HEK293 (cell line): ENCODE data around the gene DYNLRB1.
A peak's percentile ranks its signal among the peaks of the same experiment; 100 is the strongest.

Source experiments
- CTCF ChIA-PET: fragments of 350-600 bp; formaldehyde crosslinking; extraction: SDS; loops from one replicate; lab custom pipeline; 2021; ENCODE audit warnings: antibody characterized with exemption; lab: Yijun Ruan, JAX
- POLR2A ChIA-PET: fragments of 300-600 bp; formaldehyde crosslinking; extraction: SDS; loops from one replicate; lab custom pipeline; 2020; ENCODE audit warnings: antibody characterized with exemption, inconsistent platforms; lab: Yijun Ruan, JAX
- H3K27ac ChIP-seq: fragments of 200-500 bp; sonication (Bioruptor generic); 2 replicates; pipeline ENCODE4 v1.5.1; 2014; ENCODE audit warnings: low read depth, low read length, control low read depth, inconsistent platforms; ENCODE audit errors: extremely low read depth
- H3K36me3 ChIP-seq, 2 experiments: fragments of 200-500 bp in 1 of 2; sonication (Bioruptor generic) in 1 of 2; 1 replicate in 1 of 2; 2 replicates in 1 of 2; pipeline ENCODE4 v1.5.1; 2014 to 2017; ENCODE audit warnings: inconsistent platforms in 2 of 2, low read length in 2 of 2; ENCODE audit not compliant: control insufficient read depth in 2 of 2, insufficient read depth in 1 of 2
- H3K4me1 ChIP-seq: fragments of 200-500 bp; sonication (Bioruptor generic); 2 replicates; pipeline ENCODE4 v1.5.1; 2014; ENCODE audit warnings: mild to moderate bottlenecking, low read length, inconsistent platforms; ENCODE audit not compliant: control insufficient read depth, insufficient read depth
- H3K4me3 ChIP-seq: 2 replicates; pipeline ENCODE4 v1.5.1; 2011; ENCODE audit warnings: low read depth, mild to moderate bottlenecking, control low read depth, low read length, moderate library complexity
- H3K9me3 ChIP-seq: fragments of 200-500 bp; sonication (Bioruptor generic); 2 replicates; pipeline ENCODE4 v1.5.1; 2014; ENCODE audit warnings: low read depth, low read length, inconsistent platforms; ENCODE audit not compliant: control insufficient read depth, insufficient read depth
- GLIS2 ChIP-seq: fragments of 450-650 bp; formaldehyde crosslinking; IDR thresholded peaks from 2 replicates; pipeline ENCODE4 v1.5.1; 2016; ENCODE audit warnings: missing biosample characterization, missing genetic modification characterization
- IKZF3 ChIP-seq: fragments of 450-650 bp; IDR thresholded peaks from 2 replicates; pipeline ENCODE4 v1.5.0; 2018; ENCODE audit warnings: missing biosample characterization, mild to moderate bottlenecking, missing genetic modification characterization, moderate library complexity
- KLF1 ChIP-seq: fragments of 450-650 bp; formaldehyde crosslinking; IDR thresholded peaks from 2 replicates; pipeline ENCODE4 v1.5.1; 2016; ENCODE audit warnings: missing biosample characterization, missing genetic modification characterization
- KLF8 ChIP-seq: fragments of 450-650 bp; formaldehyde crosslinking; IDR thresholded peaks from 2 replicates; pipeline ENCODE4 v1.5.1; 2016; ENCODE audit warnings: missing biosample characterization, missing genetic modification characterization
- OSR2 ChIP-seq: fragments of 450-650 bp; formaldehyde crosslinking; IDR thresholded peaks from 2 replicates; pipeline ENCODE4 v1.5.1; 2016; ENCODE audit warnings: missing biosample characterization, missing genetic modification characterization
- SP3 ChIP-seq: fragments of 450-650 bp; formaldehyde crosslinking; IDR thresholded peaks from 2 replicates; pipeline ENCODE4 v1.5.1; 2016; ENCODE audit warnings: missing biosample characterization, missing genetic modification characterization
- SP7 ChIP-seq: fragments of 450-650 bp; formaldehyde crosslinking; IDR thresholded peaks from 2 replicates; pipeline ENCODE4 v1.5.1; 2016; ENCODE audit warnings: missing biosample characterization, missing genetic modification characterization
- TRIM28 ChIP-seq: IDR thresholded peaks from 2 replicates; pipeline ENCODE4 v1.6.1; 2011; ENCODE audit warnings: low read length, control low read depth, borderline replicate concordance
- YY1 ChIP-seq: fragments of 450-650 bp; formaldehyde crosslinking; IDR thresholded peaks from 2 replicates; pipeline ENCODE4 v1.5.1; 2018; ENCODE audit warnings: missing biosample characterization, missing genetic modification characterization
- ZBTB17 ChIP-seq: fragments of 450-650 bp; formaldehyde crosslinking; IDR thresholded peaks from 2 replicates; pipeline ENCODE4 v1.5.1; 2016; ENCODE audit warnings: missing biosample characterization, missing genetic modification characterization
- ZBTB20 ChIP-seq: fragments of 450-650 bp; formaldehyde crosslinking; IDR thresholded peaks from 2 replicates; pipeline ENCODE4 v1.5.1; 2016; ENCODE audit warnings: missing biosample characterization, missing genetic modification characterization
- ZEB2 ChIP-seq: fragments of 450-650 bp; formaldehyde crosslinking; IDR thresholded peaks from 2 replicates; pipeline ENCODE4 v1.5.1; 2016; ENCODE audit warnings: missing biosample characterization, missing genetic modification characterization
- ZNF155 ChIP-seq: fragments of 450-650 bp; formaldehyde crosslinking; IDR thresholded peaks from 2 replicates; pipeline ENCODE4 v1.5.1; 2016; ENCODE audit warnings: missing biosample characterization, missing genetic modification characterization
- ZNF19 ChIP-seq: fragments of 450-650 bp; formaldehyde crosslinking; IDR thresholded peaks from 2 replicates; pipeline ENCODE4; 2016; ENCODE audit warnings: missing biosample characterization, missing genetic modification characterization, low read depth
- ZNF529 ChIP-seq: fragments of 450-650 bp; formaldehyde crosslinking; IDR thresholded peaks from 2 replicates; pipeline ENCODE4 v1.5.1; 2017; ENCODE audit warnings: missing genetic modification characterization, missing biosample characterization; ENCODE audit not compliant: insufficient replicate concordance
- ZNF596 ChIP-seq: fragments of 450-650 bp; IDR thresholded peaks from 2 replicates; pipeline ENCODE4 v1.5.0; 2018; ENCODE audit warnings: missing biosample characterization, mild to moderate bottlenecking, missing genetic modification characterization, moderate library complexity
- ZNF660 ChIP-seq: fragments of 450-650 bp; IDR thresholded peaks from 2 replicates; pipeline ENCODE4 v1.5.1; 2018; ENCODE audit warnings: missing biosample characterization, mild to moderate bottlenecking, missing genetic modification characterization
- ZNF830 ChIP-seq: fragments of 450-650 bp; IDR thresholded peaks from 2 replicates; pipeline ENCODE4 v1.5.0; 2018; ENCODE audit warnings: missing biosample characterization, missing genetic modification characterization, low read depth, mild to moderate bottlenecking, moderate library complexity
- ZNF837 ChIP-seq: fragments of 450-650 bp; formaldehyde crosslinking; IDR thresholded peaks from 2 replicates; pipeline ENCODE4 v1.5.1; 2016; ENCODE audit warnings: missing biosample characterization, missing genetic modification characterization
- TF ChIP-seq, protein P1 (sequence below): fragments of 450-650 bp; formaldehyde crosslinking; IDR thresholded peaks from 2 replicates; pipeline ENCODE4 v1.5.1; 2016; ENCODE audit warnings: missing biosample characterization, missing genetic modification characterization
- TF ChIP-seq, protein P2 (sequence below): fragments of 450-650 bp; formaldehyde crosslinking; IDR thresholded peaks from 2 replicates; pipeline ENCODE4 v1.5.1; 2016; ENCODE audit warnings: missing biosample characterization, missing genetic modification characterization
- TF ChIP-seq, protein P3 (sequence below): fragments of 450-650 bp; formaldehyde crosslinking; optimal IDR thresholded peaks from 2 replicates; pipeline ENCODE3; 2016; ENCODE audit warnings: missing biosample characterization, mild to moderate bottlenecking, missing genetic modification characterization
- TF ChIP-seq, protein P4 (sequence below): fragments of 450-650 bp; formaldehyde crosslinking; IDR thresholded peaks from 2 replicates; pipeline ENCODE4 v1.5.1; 2016; ENCODE audit warnings: missing biosample characterization, missing genetic modification characterization
- TF ChIP-seq, protein P5 (sequence below): fragments of 450-650 bp; formaldehyde crosslinking; IDR thresholded peaks from 2 replicates; pipeline ENCODE4 v1.5.1; 2017; ENCODE audit warnings: missing biosample characterization, mild to moderate bottlenecking, missing genetic modification characterization, moderate library complexity
- TF ChIP-seq, protein P6 (sequence below): fragments of 450-650 bp; formaldehyde crosslinking; IDR thresholded peaks from 2 replicates; pipeline ENCODE4 v1.5.1; 2016; ENCODE audit warnings: missing biosample characterization, missing genetic modification characterization

The DYNLRB1 gene

DNA sequence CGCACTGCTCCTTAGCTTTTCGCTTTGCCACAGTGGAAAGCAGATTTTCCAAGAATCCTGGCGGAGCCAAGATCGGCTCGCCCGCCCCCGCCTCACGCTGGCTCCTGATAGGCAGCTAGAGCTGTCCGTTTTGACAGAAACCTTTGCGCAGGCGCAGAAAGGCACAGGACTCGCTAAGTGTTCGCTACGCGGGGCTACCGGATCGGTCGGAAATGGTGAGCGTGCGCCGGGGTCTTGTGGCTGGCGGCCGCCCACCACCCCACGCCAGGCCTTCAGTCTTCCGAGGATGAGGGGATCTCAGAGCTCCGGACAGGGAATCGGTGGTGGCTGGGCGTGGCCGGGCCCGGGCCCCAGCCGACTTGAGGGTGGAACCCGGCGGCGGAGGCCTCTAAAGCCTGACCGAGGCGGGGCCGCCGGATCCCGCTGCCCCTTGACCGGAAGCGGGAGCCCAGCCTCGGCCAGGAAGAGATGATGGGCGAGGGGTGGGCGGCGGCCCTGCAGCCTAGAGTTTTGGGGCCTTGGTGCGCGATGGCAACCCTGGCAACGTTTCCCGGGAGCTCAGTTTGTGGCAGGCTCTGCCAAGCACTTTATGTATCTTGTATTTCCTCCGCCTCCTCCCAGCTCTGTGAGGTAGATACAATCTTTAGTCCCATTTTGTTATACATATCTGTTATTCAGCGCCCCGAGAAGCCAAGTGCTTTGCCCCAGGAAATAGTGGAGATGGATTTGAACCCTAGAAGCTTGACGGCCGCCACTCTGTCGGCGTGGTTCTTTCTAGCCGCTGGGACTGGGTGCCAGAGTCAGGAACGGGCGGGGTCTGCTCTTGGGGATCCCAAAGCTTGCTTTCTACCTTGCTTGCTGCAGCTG is at the start of gene DYNLRB1:
DYNLRB1 (plus strand) TSS at position 176 of the 867 bp plus-strand sequence; CDS start at position 213, 37 bp downstream.
- Histone ChIP-seq H3K4me1 (no peaks in the 10 kb centered on the region), H3K27ac (peak within 1 kb of the TSS; percentile 87), H3K9me3 (no peaks in the 10 kb centered on the region), H3K36me3 (peaks cover 0 to 27% of the 10 kb centered on the region in 2 experiments; a peak in 2 of 3 replicates), H3K4me3 (peak within 1 kb of the TSS; percentile 80)
- ChIA-PET CTCF (interaction anchor here (0.7 to 6.5 kb wide), 8 partner anchors 9 to 326 kb away, joined by 3 to 57 read pairs (median 4); partner anchors contain the start of gene AHCY), POLR2A (interaction anchor here (0.6 to 3.4 kb wide), 14 partner anchors 8 to 761 kb away, joined by 3 to 20 read pairs (median 4); partner anchors contain the start of genes AHCY, ITCH, MAP1LC3A and MMP24OS)
- peak; percentile 96 for TF ChIP-seq ZBTB17 (tag by site-specific recombination)
- TF ChIP-seq SP3 (tag by site-specific recombination) = peak; percentile 75
- TF ChIP-seq IKZF3 (tag by site-specific recombination) = peak; percentile 98
- no peak for TF ChIP-seq ZNF529
- peak; percentile 87 for TF ChIP-seq GLIS2
- peak; percentile 68; the same call in 1 of the 2 replicates for TF ChIP-seq ZEB2 (tag by site-specific recombination)
- no peak for TF ChIP-seq TRIM28
- no peak for TF ChIP-seq ZNF660 (tag by site-specific recombination)
- no peak for TF ChIP-seq ZNF830 (tag by site-specific recombination)
- TF ChIP-seq, protein P1, sequence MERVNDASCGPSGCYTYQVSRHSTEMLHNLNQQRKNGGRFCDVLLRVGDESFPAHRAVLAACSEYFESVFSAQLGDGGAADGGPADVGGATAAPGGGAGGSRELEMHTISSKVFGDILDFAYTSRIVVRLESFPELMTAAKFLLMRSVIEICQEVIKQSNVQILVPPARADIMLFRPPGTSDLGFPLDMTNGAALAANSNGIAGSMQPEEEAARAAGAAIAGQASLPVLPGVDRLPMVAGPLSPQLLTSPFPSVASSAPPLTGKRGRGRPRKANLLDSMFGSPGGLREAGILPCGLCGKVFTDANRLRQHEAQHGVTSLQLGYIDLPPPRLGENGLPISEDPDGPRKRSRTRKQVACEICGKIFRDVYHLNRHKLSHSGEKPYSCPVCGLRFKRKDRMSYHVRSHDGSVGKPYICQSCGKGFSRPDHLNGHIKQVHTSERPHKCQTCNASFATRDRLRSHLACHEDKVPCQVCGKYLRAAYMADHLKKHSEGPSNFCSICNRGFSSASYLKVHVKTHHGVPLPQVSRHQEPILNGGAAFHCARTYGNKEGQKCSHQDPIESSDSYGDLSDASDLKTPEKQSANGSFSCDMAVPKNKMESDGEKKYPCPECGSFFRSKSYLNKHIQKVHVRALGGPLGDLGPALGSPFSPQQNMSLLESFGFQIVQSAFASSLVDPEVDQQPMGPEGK = peak; percentile 79
- 0 out of 2 replicates have a peak, but pooled peaks have one; percentile 24 for TF ChIP-seq YY1 (tag by site-specific recombination)
- TF ChIP-seq KLF8 (tag by site-specific recombination) = peak; percentile 73
- no peak for TF ChIP-seq ZNF596 (tag by site-specific recombination)
- peak; percentile 66 for TF ChIP-seq OSR2 (tag by site-specific recombination)
- TF ChIP-seq, protein P2, sequence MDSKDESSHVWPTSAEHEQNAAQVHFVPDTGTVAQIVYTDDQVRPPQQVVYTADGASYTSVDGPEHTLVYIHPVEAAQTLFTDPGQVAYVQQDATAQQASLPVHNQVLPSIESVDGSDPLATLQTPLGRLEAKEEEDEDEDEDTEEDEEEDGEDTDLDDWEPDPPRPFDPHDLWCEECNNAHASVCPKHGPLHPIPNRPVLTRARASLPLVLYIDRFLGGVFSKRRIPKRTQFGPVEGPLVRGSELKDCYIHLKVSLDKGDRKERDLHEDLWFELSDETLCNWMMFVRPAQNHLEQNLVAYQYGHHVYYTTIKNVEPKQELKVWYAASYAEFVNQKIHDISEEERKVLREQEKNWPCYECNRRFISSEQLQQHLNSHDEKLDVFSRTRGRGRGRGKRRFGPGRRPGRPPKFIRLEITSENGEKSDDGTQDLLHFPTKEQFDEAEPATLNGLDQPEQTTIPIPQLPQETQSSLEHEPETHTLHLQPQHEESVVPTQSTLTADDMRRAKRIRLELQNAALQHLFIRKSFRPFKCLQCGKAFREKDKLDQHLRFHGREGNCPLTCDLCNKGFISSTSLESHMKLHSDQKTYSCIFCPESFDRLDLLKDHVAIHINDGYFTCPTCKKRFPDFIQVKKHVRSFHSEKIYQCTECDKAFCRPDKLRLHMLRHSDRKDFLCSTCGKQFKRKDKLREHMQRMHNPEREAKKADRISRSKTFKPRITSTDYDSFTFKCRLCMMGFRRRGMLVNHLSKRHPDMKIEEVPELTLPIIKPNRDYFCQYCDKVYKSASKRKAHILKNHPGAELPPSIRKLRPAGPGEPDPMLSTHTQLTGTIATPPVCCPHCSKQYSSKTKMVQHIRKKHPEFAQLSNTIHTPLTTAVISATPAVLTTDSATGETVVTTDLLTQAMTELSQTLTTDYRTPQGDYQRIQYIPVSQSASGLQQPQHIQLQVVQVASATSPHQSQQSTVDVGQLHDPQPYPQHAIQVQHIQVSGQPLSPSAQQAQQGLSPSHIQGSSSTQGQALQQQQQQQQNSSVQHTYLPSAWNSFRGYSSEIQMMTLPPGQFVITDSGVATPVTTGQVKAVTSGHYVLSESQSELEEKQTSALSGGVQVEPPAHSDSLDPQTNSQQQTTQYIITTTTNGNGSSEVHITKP (tag by site-specific recombination) = peak; percentile 89
- TF ChIP-seq, protein P3, sequence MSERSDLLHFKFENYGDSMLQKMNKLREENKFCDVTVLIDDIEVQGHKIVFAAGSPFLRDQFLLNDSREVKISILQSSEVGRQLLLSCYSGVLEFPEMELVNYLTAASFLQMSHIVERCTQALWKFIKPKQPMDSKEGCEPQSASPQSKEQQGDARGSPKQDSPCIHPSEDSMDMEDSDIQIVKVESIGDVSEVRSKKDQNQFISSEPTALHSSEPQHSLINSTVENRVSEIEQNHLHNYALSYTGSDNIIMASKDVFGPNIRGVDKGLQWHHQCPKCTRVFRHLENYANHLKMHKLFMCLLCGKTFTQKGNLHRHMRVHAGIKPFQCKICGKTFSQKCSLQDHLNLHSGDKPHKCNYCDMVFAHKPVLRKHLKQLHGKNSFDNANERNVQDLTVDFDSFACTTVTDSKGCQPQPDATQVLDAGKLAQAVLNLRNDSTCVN = peak; percentile 45
- peak; percentile 62 for TF ChIP-seq KLF1 (tag by site-specific recombination)
- TF ChIP-seq, protein P4, sequence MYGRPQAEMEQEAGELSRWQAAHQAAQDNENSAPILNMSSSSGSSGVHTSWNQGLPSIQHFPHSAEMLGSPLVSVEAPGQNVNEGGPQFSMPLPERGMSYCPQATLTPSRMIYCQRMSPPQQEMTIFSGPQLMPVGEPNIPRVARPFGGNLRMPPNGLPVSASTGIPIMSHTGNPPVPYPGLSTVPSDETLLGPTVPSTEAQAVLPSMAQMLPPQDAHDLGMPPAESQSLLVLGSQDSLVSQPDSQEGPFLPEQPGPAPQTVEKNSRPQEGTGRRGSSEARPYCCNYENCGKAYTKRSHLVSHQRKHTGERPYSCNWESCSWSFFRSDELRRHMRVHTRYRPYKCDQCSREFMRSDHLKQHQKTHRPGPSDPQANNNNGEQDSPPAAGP (tag by site-specific recombination) = 0 out of 2 replicates have a peak, but pooled peaks have one; percentile 12
- peak; percentile 97 for TF ChIP-seq ZBTB20 (tag by site-specific recombination)
- TF ChIP-seq, protein P5, sequence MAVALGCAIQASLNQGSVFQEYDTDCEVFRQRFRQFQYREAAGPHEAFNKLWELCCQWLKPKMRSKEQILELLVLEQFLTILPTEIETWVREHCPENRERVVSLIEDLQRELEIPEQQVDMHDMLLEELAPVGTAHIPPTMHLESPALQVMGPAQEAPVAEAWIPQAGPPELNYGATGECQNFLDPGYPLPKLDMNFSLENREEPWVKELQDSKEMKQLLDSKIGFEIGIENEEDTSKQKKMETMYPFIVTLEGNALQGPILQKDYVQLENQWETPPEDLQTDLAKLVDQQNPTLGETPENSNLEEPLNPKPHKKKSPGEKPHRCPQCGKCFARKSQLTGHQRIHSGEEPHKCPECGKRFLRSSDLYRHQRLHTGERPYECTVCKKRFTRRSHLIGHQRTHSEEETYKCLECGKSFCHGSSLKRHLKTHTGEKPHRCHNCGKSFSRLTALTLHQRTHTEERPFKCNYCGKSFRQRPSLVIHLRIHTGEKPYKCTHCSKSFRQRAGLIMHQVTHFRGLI = peak; percentile 65
- TF ChIP-seq ZNF155 (tag by site-specific recombination) = no peak
- TF ChIP-seq, protein P6, sequence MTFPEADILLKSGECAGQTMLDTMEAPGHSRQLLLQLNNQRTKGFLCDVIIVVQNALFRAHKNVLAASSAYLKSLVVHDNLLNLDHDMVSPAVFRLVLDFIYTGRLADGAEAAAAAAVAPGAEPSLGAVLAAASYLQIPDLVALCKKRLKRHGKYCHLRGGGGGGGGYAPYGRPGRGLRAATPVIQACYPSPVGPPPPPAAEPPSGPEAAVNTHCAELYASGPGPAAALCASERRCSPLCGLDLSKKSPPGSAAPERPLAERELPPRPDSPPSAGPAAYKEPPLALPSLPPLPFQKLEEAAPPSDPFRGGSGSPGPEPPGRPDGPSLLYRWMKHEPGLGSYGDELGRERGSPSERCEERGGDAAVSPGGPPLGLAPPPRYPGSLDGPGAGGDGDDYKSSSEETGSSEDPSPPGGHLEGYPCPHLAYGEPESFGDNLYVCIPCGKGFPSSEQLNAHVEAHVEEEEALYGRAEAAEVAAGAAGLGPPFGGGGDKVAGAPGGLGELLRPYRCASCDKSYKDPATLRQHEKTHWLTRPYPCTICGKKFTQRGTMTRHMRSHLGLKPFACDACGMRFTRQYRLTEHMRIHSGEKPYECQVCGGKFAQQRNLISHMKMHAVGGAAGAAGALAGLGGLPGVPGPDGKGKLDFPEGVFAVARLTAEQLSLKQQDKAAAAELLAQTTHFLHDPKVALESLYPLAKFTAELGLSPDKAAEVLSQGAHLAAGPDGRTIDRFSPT = peak; percentile 83
- peak; percentile 33; the same call in 1 of the 2 replicates for TF ChIP-seq SP7 (tag by site-specific recombination)
- no peak for TF ChIP-seq ZNF837 (tag by site-specific recombination)
- no peak for TF ChIP-seq ZNF19 (tag by site-specific recombination)
